Measurements from ENCODE around the gene SLC17A2.

SLC17A2 gene

DNA sequence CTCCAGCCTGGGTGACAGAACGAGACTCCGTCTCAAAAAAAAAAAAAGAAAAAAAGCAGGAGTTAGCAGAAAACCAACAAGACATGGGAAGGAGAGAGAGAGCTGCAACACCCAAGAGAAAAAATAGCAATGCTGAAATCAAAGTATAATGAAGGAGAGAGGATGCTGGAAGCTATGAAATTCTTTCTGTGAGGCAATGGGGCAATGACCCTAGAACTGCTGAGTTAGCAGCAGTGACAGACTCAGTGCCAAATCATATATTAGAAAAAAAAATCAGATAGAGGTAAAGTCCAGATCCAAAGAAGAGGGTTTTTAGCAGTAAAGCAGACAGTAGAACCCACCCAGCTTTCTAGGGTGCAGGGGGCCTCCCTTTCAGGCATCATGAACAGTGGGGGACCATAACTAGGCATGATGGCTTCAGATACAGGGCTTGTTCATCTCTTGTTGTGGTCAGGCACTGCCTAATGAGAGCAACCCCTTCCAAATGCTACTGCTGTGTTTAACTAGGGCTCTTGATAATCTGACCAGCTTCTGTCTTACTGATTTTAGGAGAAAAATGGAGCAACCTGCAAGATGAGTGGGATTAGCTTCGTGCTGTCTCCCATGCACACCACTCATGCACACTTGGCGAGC is 26.9 kb downstream of the SLC17A2 start:
- no peaks in the 10 kb centered on the region for H3K9me3 ChIP-seq (ENCODE audit: control insufficient read depth in 5 of 5, low read length in 5 of 5)
- no peak overlapping the region for H3K27ac ChIP-seq (ENCODE audit: low read depth, low read length)
- H3K4me1 ChIP-seq (ENCODE audit: control insufficient read depth in 5 of 5, insufficient read depth in 5 of 5, low read length in 5 of 5) = no peaks in the 10 kb centered on the region
- H3K27me3 ChIP-seq (ENCODE audit: control insufficient read depth in 5 of 5, insufficient read depth in 4 of 5, low read length in 5 of 5) = no peaks in the 10 kb centered on the region
- no peaks in the 10 kb centered on the region for H3K36me3 ChIP-seq (ENCODE audit: control insufficient read depth in 5 of 5, insufficient read depth in 5 of 5, low read length in 5 of 5)
- no peak overlapping the region for H3K4me3 ChIP-seq (ENCODE audit: low read depth in 1 of 5, low read length in 5 of 5)
- no peak overlapping the region for H3K9ac ChIP-seq (ENCODE audit: low read length in 5 of 5)

DNA sequence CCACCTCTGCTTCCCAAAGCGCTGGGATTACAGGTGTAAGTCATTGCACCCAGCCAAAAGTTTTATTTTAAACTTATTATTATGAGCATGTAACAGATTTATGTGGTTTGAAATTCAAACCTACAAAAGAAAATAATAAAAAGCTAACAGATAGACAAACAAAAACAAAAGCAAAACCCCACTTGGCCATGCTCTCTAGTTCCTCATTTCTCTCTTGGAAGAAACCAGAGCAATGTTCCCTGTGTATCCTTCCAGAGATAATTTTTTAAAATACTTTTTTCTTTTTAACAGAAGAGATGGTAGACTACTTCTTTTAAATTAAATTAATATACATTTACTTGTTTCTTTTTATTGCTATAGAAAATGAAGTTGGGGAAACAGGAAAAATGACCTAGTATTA is 28.4 kb downstream of the SLC17A2 start:
- H3K9me3 ChIP-seq (ENCODE audit: control insufficient read depth in 5 of 5, low read length in 5 of 5) = no peaks in the 10 kb centered on the region
- no peaks in the 10 kb centered on the region for H3K4me1 ChIP-seq (ENCODE audit: control insufficient read depth in 5 of 5, insufficient read depth in 5 of 5, low read length in 5 of 5)
- H3K4me3 ChIP-seq (ENCODE audit: low read depth in 1 of 5, low read length in 5 of 5) = no peak overlapping the region
- H3K36me3 ChIP-seq (ENCODE audit: control insufficient read depth in 5 of 5, insufficient read depth in 5 of 5, low read length in 5 of 5) = no peaks in the 10 kb centered on the region
- H3K27ac ChIP-seq (ENCODE audit: low read depth, low read length) = no peak overlapping the region
- H3K27me3 ChIP-seq (ENCODE audit: control insufficient read depth in 5 of 5, insufficient read depth in 4 of 5, low read length in 5 of 5) = no peaks in the 10 kb centered on the region
- no peak overlapping the region for H3K9ac ChIP-seq (ENCODE audit: low read length in 5 of 5)

DNA sequence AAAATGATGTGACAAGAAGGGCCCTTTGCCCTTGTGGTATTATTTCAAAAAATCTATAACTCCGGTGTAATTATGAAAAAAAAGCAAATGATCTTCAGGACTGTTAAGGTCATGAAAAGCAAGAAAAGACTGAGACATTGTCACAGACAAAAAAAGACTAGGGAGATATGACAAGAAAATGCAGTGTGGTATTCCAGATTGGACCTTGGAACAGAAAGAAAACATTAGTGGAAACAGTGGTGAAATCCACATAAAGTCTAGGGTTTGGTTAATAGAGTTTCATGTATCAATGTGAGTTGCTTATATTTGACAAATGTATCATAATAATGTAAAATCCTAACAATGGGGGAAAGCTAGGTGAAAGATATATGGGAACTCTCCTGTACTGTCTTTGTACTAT is 29.6 kb downstream of the SLC17A2 start:
- Histone ChIP-seq H3K9ac (ENCODE audit: low read length in 5 of 5) (no peak overlapping the region), H3K36me3 (ENCODE audit: control insufficient read depth in 5 of 5, insufficient read depth in 5 of 5, low read length in 5 of 5) (no peaks in the 10 kb centered on the region), H3K9me3 (ENCODE audit: control insufficient read depth in 5 of 5, low read length in 5 of 5) (no peaks in the 10 kb centered on the region), H3K27ac (ENCODE audit: low read depth, low read length) (no peak overlapping the region), H3K27me3 (ENCODE audit: control insufficient read depth in 5 of 5, insufficient read depth in 4 of 5, low read length in 5 of 5) (no peaks in the 10 kb centered on the region), H3K4me1 (ENCODE audit: control insufficient read depth in 5 of 5, insufficient read depth in 5 of 5, low read length in 5 of 5) (no peaks in the 10 kb centered on the region), H3K4me3 (ENCODE audit: low read depth in 1 of 5, low read length in 5 of 5) (no peak overlapping the region)

DNA sequence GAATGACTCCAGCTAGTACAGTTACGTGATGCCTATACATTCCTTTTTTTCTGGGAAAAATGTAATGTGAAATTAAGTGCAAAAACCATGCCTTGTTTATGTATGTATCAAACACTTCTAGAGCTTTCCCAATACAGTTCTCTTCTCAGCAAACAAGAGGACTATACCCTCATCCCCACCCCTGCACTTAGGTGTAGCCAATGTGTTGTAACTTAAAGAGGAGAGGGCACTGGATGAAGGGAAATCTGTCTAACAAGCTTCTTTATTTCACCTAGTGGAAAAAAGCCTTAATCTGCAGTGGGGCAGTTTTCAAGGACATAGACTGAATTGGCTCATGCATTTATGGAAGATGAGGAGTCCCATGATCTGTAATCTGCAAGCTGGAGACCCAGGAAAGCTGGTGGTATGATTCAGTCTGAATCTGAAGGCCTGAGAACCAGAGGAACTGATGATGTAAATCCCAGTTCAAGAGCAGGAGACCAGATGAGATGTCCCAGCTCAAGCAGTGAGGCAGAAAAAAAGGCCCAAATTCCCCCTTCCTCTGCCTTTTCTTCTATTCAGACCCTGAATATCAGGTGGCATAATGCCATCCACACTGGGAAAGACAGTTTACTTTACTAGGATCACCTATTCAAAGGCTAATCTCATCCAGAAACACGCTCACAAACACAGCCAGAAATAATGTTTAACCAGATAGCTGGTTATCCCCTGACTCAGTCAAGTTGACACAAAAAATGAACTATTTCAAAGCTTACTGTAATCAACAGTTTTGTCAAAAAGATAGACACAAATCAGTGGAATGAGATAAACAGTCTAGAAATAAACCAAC is 30.7 kb downstream of the SLC17A2 start:
- no peak overlapping the region for H3K27ac ChIP-seq (ENCODE audit: low read depth, low read length)

DNA sequence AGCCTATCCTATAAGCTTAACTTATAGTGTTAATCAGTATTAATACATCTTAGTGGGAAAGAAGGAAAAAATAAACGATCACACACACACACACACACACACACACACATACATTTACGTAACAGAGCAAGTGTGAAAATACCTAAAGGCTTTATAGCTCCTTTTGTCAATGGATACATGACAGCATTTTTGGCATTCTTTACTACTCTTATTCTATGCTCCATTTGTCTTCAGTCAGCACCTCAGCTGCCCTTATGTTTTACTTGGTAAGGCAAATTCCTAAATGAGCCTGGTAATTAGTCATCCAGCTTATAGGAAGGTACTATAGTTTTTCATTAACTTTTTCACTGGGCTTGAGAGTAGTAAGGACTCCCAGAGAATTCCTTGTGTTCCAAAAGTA is 31.4 kb downstream of the SLC17A2 start:
- Histone ChIP-seq H3K27ac (ENCODE audit: low read depth, low read length) (no peak overlapping the region), H3K4me1 (ENCODE audit: control insufficient read depth in 5 of 5, insufficient read depth in 5 of 5, low read length in 5 of 5) (no peaks in the 10 kb centered on the region), H3K27me3 (ENCODE audit: control insufficient read depth in 5 of 5, insufficient read depth in 4 of 5, low read length in 5 of 5) (no peaks in the 10 kb centered on the region), H3K36me3 (ENCODE audit: control insufficient read depth in 5 of 5, insufficient read depth in 5 of 5, low read length in 5 of 5) (no peaks in the 10 kb centered on the region), H3K4me3 (ENCODE audit: low read depth in 1 of 5, low read length in 5 of 5) (no peak overlapping the region), H3K9me3 (ENCODE audit: control insufficient read depth in 5 of 5, low read length in 5 of 5) (no peaks in the 10 kb centered on the region), H3K9ac (ENCODE audit: low read length in 5 of 5) (no peak overlapping the region)

More for the DNA sequence above, 30.7 kb downstream of the SLC17A2 start:
- H3K4me3 ChIP-seq (ENCODE audit: low read depth in 1 of 5, low read length in 5 of 5) = no peak overlapping the region
- no peaks in the 10 kb centered on the region for H3K4me1 ChIP-seq (ENCODE audit: control insufficient read depth in 5 of 5, insufficient read depth in 5 of 5, low read length in 5 of 5)
- no peaks in the 10 kb centered on the region for H3K27me3 ChIP-seq (ENCODE audit: control insufficient read depth in 5 of 5, insufficient read depth in 4 of 5, low read length in 5 of 5)
- no peaks in the 10 kb centered on the region for H3K9me3 ChIP-seq (ENCODE audit: control insufficient read depth in 5 of 5, low read length in 5 of 5)
- no peaks in the 10 kb centered on the region for H3K36me3 ChIP-seq (ENCODE audit: control insufficient read depth in 5 of 5, insufficient read depth in 5 of 5, low read length in 5 of 5)
- no peak overlapping the region for H3K9ac ChIP-seq (ENCODE audit: low read length in 5 of 5)

DNA sequence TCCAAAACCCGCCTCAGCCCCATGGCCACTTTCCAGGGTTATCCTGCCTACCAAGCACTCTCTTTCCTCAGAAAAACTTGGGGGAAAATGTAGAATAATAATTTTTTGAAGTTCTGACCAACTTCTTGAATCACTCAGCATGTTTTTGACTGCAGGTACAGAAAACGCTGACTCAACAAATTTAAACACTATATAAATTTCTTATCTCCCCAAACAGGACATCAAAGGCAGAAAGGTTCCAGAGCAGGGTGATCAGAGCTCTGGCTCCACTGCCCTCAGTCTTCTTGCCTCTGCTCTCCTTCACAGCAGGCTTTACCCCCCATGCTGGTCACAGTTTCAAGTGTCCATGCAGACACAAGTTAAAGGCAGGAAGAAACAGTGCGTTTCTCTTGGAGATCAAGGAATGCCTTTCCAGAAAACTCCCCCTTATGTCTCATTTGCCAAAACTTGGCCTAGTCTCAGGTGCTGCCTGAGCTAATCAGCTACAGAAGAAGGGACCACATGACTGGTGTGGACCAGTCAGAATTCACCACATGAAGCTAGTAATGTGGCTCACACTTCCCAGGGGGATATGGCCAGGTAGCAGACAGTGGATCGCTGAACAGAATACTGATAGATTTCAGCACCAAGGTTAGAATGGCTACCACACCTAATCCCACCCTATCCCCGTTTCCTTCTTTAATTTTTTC is 32.1 kb downstream of the SLC17A2 start:
- H3K27ac ChIP-seq (ENCODE audit: low read depth, low read length) = no peak overlapping the region
- H3K4me3 ChIP-seq (ENCODE audit: low read depth in 1 of 5, low read length in 5 of 5) = no peak overlapping the region
- no peaks in the 10 kb centered on the region for H3K27me3 ChIP-seq (ENCODE audit: control insufficient read depth in 5 of 5, insufficient read depth in 4 of 5, low read length in 5 of 5)
- no peak overlapping the region for H3K9ac ChIP-seq (ENCODE audit: low read length in 5 of 5)
- no peaks in the 10 kb centered on the region for H3K9me3 ChIP-seq (ENCODE audit: control insufficient read depth in 5 of 5, low read length in 5 of 5)
- no peaks in the 10 kb centered on the region for H3K36me3 ChIP-seq (ENCODE audit: control insufficient read depth in 5 of 5, insufficient read depth in 5 of 5, low read length in 5 of 5)
- H3K4me1 ChIP-seq (ENCODE audit: control insufficient read depth in 5 of 5, insufficient read depth in 5 of 5, low read length in 5 of 5) = no peaks in the 10 kb centered on the region

DNA sequence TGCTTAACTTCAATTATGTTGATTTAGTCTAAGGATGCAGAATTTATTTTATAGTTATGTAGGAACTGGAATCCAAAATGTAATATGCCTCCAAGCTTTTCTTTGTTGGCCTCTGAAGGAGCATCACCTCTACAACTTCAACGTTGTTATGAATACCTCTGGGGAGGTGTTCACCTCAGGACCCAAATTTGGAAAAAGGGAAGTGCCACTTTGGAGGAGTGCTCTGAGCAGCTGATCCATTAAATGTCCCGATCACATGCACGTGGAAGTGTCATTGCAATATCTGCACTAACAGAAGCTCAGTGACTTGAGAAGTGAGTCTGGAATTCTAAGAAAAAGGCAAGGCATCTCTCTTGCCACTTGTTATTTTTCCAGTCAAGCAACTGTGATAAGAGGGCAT is 34.2 kb downstream of the SLC17A2 start:
- H3K9ac ChIP-seq (ENCODE audit: low read length in 5 of 5) = no peak overlapping the region
- H3K4me3 ChIP-seq (ENCODE audit: low read depth in 1 of 5, low read length in 5 of 5) = no peak overlapping the region
- no peaks in the 10 kb centered on the region for H3K27me3 ChIP-seq (ENCODE audit: control insufficient read depth in 5 of 5, insufficient read depth in 4 of 5, low read length in 5 of 5)
- H3K4me1 ChIP-seq (ENCODE audit: control insufficient read depth in 5 of 5, insufficient read depth in 5 of 5, low read length in 5 of 5) = no peaks in the 10 kb centered on the region
- H3K36me3 ChIP-seq (ENCODE audit: control insufficient read depth in 5 of 5, insufficient read depth in 5 of 5, low read length in 5 of 5) = no peaks in the 10 kb centered on the region
- no peak overlapping the region for H3K27ac ChIP-seq (ENCODE audit: low read depth, low read length)
- H3K9me3 ChIP-seq (ENCODE audit: control insufficient read depth in 5 of 5, low read length in 5 of 5) = no peaks in the 10 kb centered on the region

DNA sequence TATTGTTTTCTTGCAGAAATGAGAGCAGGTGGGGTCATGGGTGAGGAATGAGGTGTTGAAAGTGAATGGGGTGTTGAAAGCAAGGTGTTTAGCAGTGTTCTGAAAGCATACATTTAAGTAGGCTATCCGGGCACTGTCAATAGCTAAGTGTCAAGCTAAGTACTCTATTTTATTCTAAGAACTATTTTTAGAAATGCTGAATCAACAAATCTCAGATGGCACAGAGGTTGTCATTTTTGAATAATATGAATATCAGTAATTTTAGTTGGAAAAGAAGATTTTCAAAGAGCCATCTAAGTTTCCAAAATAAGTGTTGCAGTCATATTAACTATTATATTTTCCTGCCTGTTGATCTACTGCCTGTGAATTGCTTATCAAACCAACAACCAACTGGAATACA is 34.7 kb downstream of the SLC17A2 start:
- H3K36me3 ChIP-seq (ENCODE audit: control insufficient read depth in 5 of 5, insufficient read depth in 5 of 5, low read length in 5 of 5) = no peaks in the 10 kb centered on the region
- H3K4me3 ChIP-seq (ENCODE audit: low read depth in 1 of 5, low read length in 5 of 5) = no peak overlapping the region
- no peaks in the 10 kb centered on the region for H3K27me3 ChIP-seq (ENCODE audit: control insufficient read depth in 5 of 5, insufficient read depth in 4 of 5, low read length in 5 of 5)
- no peaks in the 10 kb centered on the region for H3K4me1 ChIP-seq (ENCODE audit: control insufficient read depth in 5 of 5, insufficient read depth in 5 of 5, low read length in 5 of 5)
- no peak overlapping the region for H3K27ac ChIP-seq (ENCODE audit: low read depth, low read length)
- no peak overlapping the region for H3K9ac ChIP-seq (ENCODE audit: low read length in 5 of 5)
- H3K9me3 ChIP-seq (ENCODE audit: control insufficient read depth in 5 of 5, low read length in 5 of 5) = no peaks in the 10 kb centered on the region

DNA sequence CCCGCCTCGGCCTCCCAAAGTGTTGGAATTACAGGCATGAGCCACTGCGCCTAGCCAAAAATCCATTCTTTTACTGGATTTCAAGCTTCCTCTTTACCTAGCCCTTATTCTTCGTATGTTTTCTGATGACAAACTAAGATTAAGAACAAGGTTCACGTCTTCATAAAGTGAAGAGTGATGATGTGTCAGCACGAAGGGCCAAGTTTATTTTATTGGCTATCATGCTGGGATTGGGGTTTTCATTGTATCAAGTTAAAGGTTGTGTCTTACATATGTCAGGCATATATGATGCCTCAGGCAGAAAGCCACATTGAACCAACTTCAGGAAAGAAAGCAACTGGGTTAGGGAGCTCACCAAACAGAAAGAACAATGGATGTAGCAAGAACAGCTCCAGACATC is 36.7 kb downstream of the SLC17A2 start:
- H3K9ac ChIP-seq (ENCODE audit: low read length in 5 of 5) = no peak overlapping the region
- H3K27me3 ChIP-seq (ENCODE audit: control insufficient read depth in 5 of 5, insufficient read depth in 4 of 5, low read length in 5 of 5) = no peaks in the 10 kb centered on the region
- no peaks in the 10 kb centered on the region for H3K36me3 ChIP-seq (ENCODE audit: control insufficient read depth in 5 of 5, insufficient read depth in 5 of 5, low read length in 5 of 5)
- no peaks in the 10 kb centered on the region for H3K9me3 ChIP-seq (ENCODE audit: control insufficient read depth in 5 of 5, low read length in 5 of 5)
- H3K4me3 ChIP-seq (ENCODE audit: low read depth in 1 of 5, low read length in 5 of 5) = no peak overlapping the region
- H3K4me1 ChIP-seq (ENCODE audit: control insufficient read depth in 5 of 5, insufficient read depth in 5 of 5, low read length in 5 of 5) = no peaks in the 10 kb centered on the region
- H3K27ac ChIP-seq (ENCODE audit: low read depth, low read length) = no peak overlapping the region

DNA sequence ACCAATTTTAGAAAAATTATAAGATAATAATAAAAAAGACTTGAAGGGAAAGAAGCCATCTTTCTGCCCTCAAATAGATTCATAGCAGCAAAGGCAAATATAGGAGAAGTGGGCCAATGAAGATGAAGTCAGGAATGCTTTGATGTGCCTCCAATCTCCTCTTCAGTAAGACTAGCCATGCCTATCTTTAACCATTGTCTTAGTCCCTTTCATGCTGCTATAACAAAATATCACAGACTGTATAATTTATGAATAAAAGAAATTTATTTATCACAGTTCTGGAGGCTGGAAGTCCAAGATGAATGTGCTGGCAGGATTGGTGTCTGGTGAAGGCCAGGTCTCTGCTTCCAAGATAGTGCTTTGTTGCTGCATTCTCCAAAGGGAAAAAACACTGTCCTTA is 37.6 kb downstream of the SLC17A2 start:
- no peak overlapping the region for H3K4me3 ChIP-seq (ENCODE audit: low read depth in 1 of 5, low read length in 5 of 5)
- H3K9ac ChIP-seq (ENCODE audit: low read length in 5 of 5) = no peak overlapping the region
- H3K36me3 ChIP-seq (ENCODE audit: control insufficient read depth in 5 of 5, insufficient read depth in 5 of 5, low read length in 5 of 5) = no peaks in the 10 kb centered on the region
- no peaks in the 10 kb centered on the region for H3K27me3 ChIP-seq (ENCODE audit: control insufficient read depth in 5 of 5, insufficient read depth in 4 of 5, low read length in 5 of 5)
- H3K4me1 ChIP-seq (ENCODE audit: control insufficient read depth in 5 of 5, insufficient read depth in 5 of 5, low read length in 5 of 5) = no peaks in the 10 kb centered on the region
- no peaks in the 10 kb centered on the region for H3K9me3 ChIP-seq (ENCODE audit: control insufficient read depth in 5 of 5, low read length in 5 of 5)
- H3K27ac ChIP-seq (ENCODE audit: low read depth, low read length) = no peak overlapping the region

All from subcutaneous abdominal adipose tissue (tissue), 5 donors.